Activated naive CD8-positive, alpha-beta T cell (primary cell): ENCODE results near the gene ERICH2.
A peak's percentile ranks its signal among the peaks of the same experiment; 100 is the strongest.

Source experiments
- H3K27ac Mint-ChIP-seq: one replicate; pipeline ENCODE4 v1.8.0; 2021; ENCODE audit warnings: mixed read lengths
- H3K27me3 Mint-ChIP-seq: one replicate; pipeline ENCODE4 v1.8.0; 2021; ENCODE audit warnings: mixed read lengths
- H3K36me3 Mint-ChIP-seq: one replicate; pipeline ENCODE4 v1.8.0; 2021; ENCODE audit warnings: mixed read lengths
- H3K4me1 Mint-ChIP-seq: one replicate; pipeline ENCODE4 v1.8.0; 2021; ENCODE audit warnings: low read depth, mixed read lengths
- H3K4me3 Mint-ChIP-seq: one replicate; pipeline ENCODE4 v1.8.0; 2021; ENCODE audit warnings: mild to moderate bottlenecking, mixed read lengths
- H3K9me3 Mint-ChIP-seq: one replicate; pipeline ENCODE4 v1.8.0; 2021; ENCODE audit warnings: low read depth, mixed read lengths

ERICH2 gene

GRCh38 chr2:170779304-170779703, 9.1 kb downstream of the ERICH2 start:
- Mint-ChIP-seq H3K27ac (no peak overlapping the region), H3K27me3 (peaks cover 15% of the 10 kb centered on the region), H3K4me1 (no peaks in the 10 kb centered on the region), H3K36me3 (no peaks in the 10 kb centered on the region), H3K9me3 (no peaks in the 10 kb centered on the region), H3K4me3 (no peak overlapping the region)

- no peaks in the 10 kb centered on the region for H3K4me1 Mint-ChIP-seq
Measured at GRCh38 chr2:170782673-170783072, 12.5 kb downstream of the ERICH2 start.

GRCh38 chr2:170783549-170783948, 13.4 kb downstream of the ERICH2 start:
- Mint-ChIP-seq H3K27me3 (peaks cover 20% of the 10 kb centered on the region), H3K4me1 (no peaks in the 10 kb centered on the region), H3K36me3 (no peaks in the 10 kb centered on the region)

More at GRCh38 chr2:170782673-170783072, 12.5 kb downstream of the ERICH2 start:
- no peaks in the 10 kb centered on the region for H3K36me3 Mint-ChIP-seq
- H3K27me3 Mint-ChIP-seq: peaks cover 19% of the 10 kb centered on the region
- H3K27ac Mint-ChIP-seq: no peak overlapping the region
- H3K4me3 Mint-ChIP-seq: no peak overlapping the region
- H3K9me3 Mint-ChIP-seq: no peaks in the 10 kb centered on the region

GRCh38 chr2:170798996-170799395, 28.8 kb downstream of the ERICH2 start:
- Mint-ChIP-seq H3K27me3 (peaks cover 12% of the 10 kb centered on the region), H3K4me1 (no peaks in the 10 kb centered on the region), H3K4me3 (no peak overlapping the region), H3K36me3 (no peaks in the 10 kb centered on the region), H3K9me3 (no peaks in the 10 kb centered on the region), H3K27ac (no peak overlapping the region)

More at GRCh38 chr2:170783549-170783948, 13.4 kb downstream of the ERICH2 start:
- no peak overlapping the region for H3K4me3 Mint-ChIP-seq
- H3K9me3 Mint-ChIP-seq: no peaks in the 10 kb centered on the region
- H3K27ac Mint-ChIP-seq: no peak overlapping the region

GRCh38 chr2:170806548-170806947, 36.4 kb downstream of the ERICH2 start:
- peaks cover 3% of the 10 kb centered on the region for H3K27me3 Mint-ChIP-seq
- H3K9me3 Mint-ChIP-seq: no peaks in the 10 kb centered on the region
- no peaks in the 10 kb centered on the region for H3K36me3 Mint-ChIP-seq
- no peak overlapping the region for H3K27ac Mint-ChIP-seq
- H3K4me1 Mint-ChIP-seq: no peaks in the 10 kb centered on the region
- no peak overlapping the region for H3K4me3 Mint-ChIP-seq

GRCh38 chr2:170812710-170813600, 42.8 kb downstream of the ERICH2 start:
- Mint-ChIP-seq H3K27me3 (peaks cover 28% of the 10 kb centered on the region), H3K4me3 (no peak overlapping the region), H3K27ac (no peak overlapping the region)

GRCh38 chr2:170813611-170814532, 43.7 kb downstream of the ERICH2 start:
- peaks cover 37% of the 10 kb centered on the region for H3K4me1 Mint-ChIP-seq
- peaks cover 32% of the 10 kb centered on the region for H3K27me3 Mint-ChIP-seq
- no peak overlapping the region for H3K27ac Mint-ChIP-seq
- H3K4me3 Mint-ChIP-seq: no peak overlapping the region
- H3K36me3 Mint-ChIP-seq: no peaks in the 10 kb centered on the region
- H3K9me3 Mint-ChIP-seq: no peaks in the 10 kb centered on the region

More at GRCh38 chr2:170812710-170813600, 42.8 kb downstream of the ERICH2 start:
- Mint-ChIP-seq H3K36me3 (no peaks in the 10 kb centered on the region), H3K9me3 (no peaks in the 10 kb centered on the region), H3K4me1 (peaks cover 30% of the 10 kb centered on the region)

GRCh38 chr2:170814533-170815230, 44.5 kb downstream of the ERICH2 start:
- H3K36me3 Mint-ChIP-seq: no peaks in the 10 kb centered on the region
- peaks cover 43% of the 10 kb centered on the region for H3K4me1 Mint-ChIP-seq
- no peak overlapping the region for H3K27ac Mint-ChIP-seq
- peaks cover 36% of the 10 kb centered on the region for H3K27me3 Mint-ChIP-seq
- H3K9me3 Mint-ChIP-seq: no peaks in the 10 kb centered on the region
- H3K4me3 Mint-ChIP-seq: no peak overlapping the region

- H3K36me3 Mint-ChIP-seq: no peaks in the 10 kb centered on the region
- H3K4me3 Mint-ChIP-seq: peak overlapping the region; percentile 79
- H3K27ac Mint-ChIP-seq: peak overlapping the region; percentile 50
- no peaks in the 10 kb centered on the region for H3K9me3 Mint-ChIP-seq
- H3K27me3 Mint-ChIP-seq: peaks cover 37% of the 10 kb centered on the region
- H3K4me1 Mint-ChIP-seq: peaks cover 45% of the 10 kb centered on the region
Measured at GRCh38 chr2:170815311-170815710, 45.1 kb downstream of the ERICH2 start.

GRCh38 chr2:170815746-170816503, 45.7 kb downstream of the ERICH2 start:
- H3K27me3 Mint-ChIP-seq: peaks cover 41% of the 10 kb centered on the region
- H3K9me3 Mint-ChIP-seq: no peaks in the 10 kb centered on the region
- H3K36me3 Mint-ChIP-seq: no peaks in the 10 kb centered on the region
- H3K27ac Mint-ChIP-seq: peak overlapping the region; percentile 50
- peak overlapping the region; percentile 79 for H3K4me3 Mint-ChIP-seq
- H3K4me1 Mint-ChIP-seq: peaks cover 52% of the 10 kb centered on the region

- H3K27ac Mint-ChIP-seq: no peak within 1 kb of the TSS
- H3K4me3 Mint-ChIP-seq: peak within 1 kb of the TSS; percentile 79
- H3K4me1 Mint-ChIP-seq: peaks cover 58% of the 10 kb centered on the region
- no peaks in the 10 kb centered on the region for H3K9me3 Mint-ChIP-seq
- H3K27me3 Mint-ChIP-seq: peaks cover 41% of the 10 kb centered on the region
- no peaks in the 10 kb centered on the region for H3K36me3 Mint-ChIP-seq
Measured at GRCh38 chr2:170816504-170817092, 46.4 kb downstream of the ERICH2 start, which contains the start of gene GAD1. TSS of gene GAD1 (plus strand) at chr2:170816887. CDS start at chr2:170818592, 1,705 bp downstream.

- H3K4me1 Mint-ChIP-seq: peaks cover 63% of the 10 kb centered on the region
- H3K9me3 Mint-ChIP-seq: no peaks in the 10 kb centered on the region
- peak overlapping the region; percentile 79 for H3K4me3 Mint-ChIP-seq
- H3K27ac Mint-ChIP-seq: no peak overlapping the region
- no peaks in the 10 kb centered on the region for H3K36me3 Mint-ChIP-seq
- H3K27me3 Mint-ChIP-seq: peaks cover 44% of the 10 kb centered on the region
Measured at GRCh38 chr2:170817093-170818035, 47.2 kb downstream of the ERICH2 start.
